Endothelial cell of umbilical vein (primary cell): ENCODE data around the gene PCDHB14. TPM values are rescaled to one million over a fixed set of nuclear protein-coding genes. Genes with fewer than 3 reads are reported as not detected.
"Not testable (repeated sequence)": the region's sequence is repeated elsewhere in the genome, so short reads cannot be mapped to it uniquely, and the experiment has no call there.

Experiments used
- BruUV-seq: library from RNA; stranded (reverse); fragments of 400-500 nt; replicated peaks from 2 replicates; lab custom pipeline; 2021; lab: Mats Ljungman, UMichigan
- CTCF ChIA-PET: fragments of 300-600, 350-600 bp; sonication (Branson Sonifier 250); formaldehyde crosslinking; loops from one replicate; lab custom pipeline; 2021; ENCODE audit warnings: antibody characterized with exemption, inconsistent platforms; lab: Charles Lee
- POLR2A ChIA-PET: fragments of 300-600, 350-600 bp; sonication (Branson Sonifier 250); formaldehyde crosslinking; loops from one replicate; lab custom pipeline; 2021; ENCODE audit warnings: antibody characterized with exemption, inconsistent platforms; lab: Charles Lee
- DNase-seq: peaks from one replicate; pipeline ENCODE4 v3.0.0-alpha.2; 2011; ENCODE audit warnings: low read depth, low spot score
- FAIRE-seq: peaks from 2 replicates; lab custom pipeline; 2011; peaks lifted over from hg19 to GRCh38; lab: Jason Lieb, UNC
- H2AFZ ChIP-seq: 2 replicates; pipeline ENCODE4 v1.6.0; 2012; ENCODE audit warnings: low read depth, low read length, control low read depth, inconsistent platforms
- H3K27ac ChIP-seq: 2 replicates; pipeline ENCODE4 v1.5.1; 2011; ENCODE audit warnings: low read depth, mild to moderate bottlenecking, control low read depth, low read length, moderate library complexity; ENCODE audit not compliant: insufficient read depth
- H3K27me3 ChIP-seq, 2 experiments: 2 replicates each; pipeline versions ENCODE4 v1.6.0 to v1.6.1; 2011; ENCODE audit warnings: low read length in 2 of 2, mixed read lengths in 1 of 2; ENCODE audit not compliant: control insufficient read depth in 2 of 2, insufficient read depth in 2 of 2
- H3K36me3 ChIP-seq, 2 experiments: 2 replicates in 1 of 2; 3 replicates in 1 of 2; pipeline ENCODE4 v1.5.1; 2011; ENCODE audit warnings: low read length in 2 of 2, mild to moderate bottlenecking in 1 of 2, moderate library complexity in 1 of 2; ENCODE audit not compliant: control insufficient read depth in 2 of 2, insufficient read depth in 2 of 2; ENCODE audit errors: extremely low read depth in 1 of 2
- H3K4me1 ChIP-seq: 3 replicates; pipeline ENCODE4 v1.5.1; 2011; ENCODE audit warnings: mild to moderate bottlenecking, low read length; ENCODE audit not compliant: control insufficient read depth, insufficient read depth; ENCODE audit errors: extremely low read depth
- H3K4me2 ChIP-seq: 2 replicates; pipeline ENCODE4 v1.6.1; 2011; ENCODE audit warnings: low read length, control low read depth, mixed read lengths; ENCODE audit not compliant: insufficient read depth
- H3K4me3 ChIP-seq, 3 experiments: fragments of 200-600 bp in 1 of 3; sonication (generic), shearing (Covaris generic) in 1 of 3; replicated peaks in 1 of 3; 2 replicates each; pipeline ENCODE4 v1.5.1; 2011 to 2016; ENCODE audit warnings: control low read depth in 3 of 3, low read length in 3 of 3, mild to moderate bottlenecking in 2 of 3, inconsistent platforms in 1 of 3, low read depth in 1 of 3, moderate library complexity in 1 of 3; ENCODE audit not compliant: insufficient read depth in 1 of 3
- H3K79me2 ChIP-seq: 2 replicates; pipeline ENCODE4 v1.6.0; 2012; ENCODE audit warnings: low read length, inconsistent platforms; ENCODE audit not compliant: control insufficient read depth, insufficient read depth
- H3K9ac ChIP-seq: replicated peaks from 2 replicates; pipeline ENCODE3; 2011; ENCODE audit warnings: low read length, control low read depth; ENCODE audit not compliant: insufficient read depth; ENCODE audit errors: extremely low read depth
- H3K9me1 ChIP-seq: replicated peaks from 3 replicates; pipeline ENCODE4 v1.6.0; 2011; ENCODE audit warnings: mild to moderate bottlenecking, low read length; ENCODE audit not compliant: control insufficient read depth, insufficient read depth; ENCODE audit errors: extremely low read depth
- H3K9me3 ChIP-seq: replicated peaks from 2 replicates; pipeline ENCODE4 v1.5.1; 2012; ENCODE audit warnings: low read length, inconsistent platforms; ENCODE audit not compliant: control insufficient read depth, insufficient read depth
- H4K20me1 ChIP-seq: replicated peaks from 2 replicates; pipeline ENCODE3; 2011; ENCODE audit warnings: mild to moderate bottlenecking, low read length; ENCODE audit not compliant: control insufficient read depth, insufficient read depth; ENCODE audit errors: extremely low read depth
- CTCF ChIP-seq, 2 donors: IDR thresholded peaks; 1 replicate in 1 of 2; 2 replicates in 1 of 2; pipeline ENCODE4 v1.5.1; 2011; ENCODE audit warnings: low read length in 2 of 2, mild to moderate bottlenecking in 2 of 2, moderate library complexity in 2 of 2, control low read depth in 1 of 2, inconsistent platforms in 1 of 2, low read depth in 1 of 2; ENCODE audit not compliant: insufficient read depth in 1 of 2; ENCODE audit errors: extremely low read depth in 1 of 2
- EZH2 ChIP-seq: IDR thresholded peaks from 2 replicates; pipeline ENCODE4 v1.6.1; 2012; ENCODE audit warnings: borderline replicate concordance, low read depth, mild to moderate bottlenecking, moderate library complexity, low read length, inconsistent platforms; ENCODE audit not compliant: severe bottlenecking
- FOS ChIP-seq: IDR thresholded peaks from 2 replicates; pipeline ENCODE4 v1.6.1; 2011; ENCODE audit warnings: mild to moderate bottlenecking, low read length, moderate library complexity, borderline replicate concordance; ENCODE audit not compliant: insufficient read depth
- GATA2 ChIP-seq: IDR thresholded peaks from 2 replicates; pipeline ENCODE4 v1.7.0; 2011; ENCODE audit warnings: low read depth, mild to moderate bottlenecking, moderate library complexity, mixed read lengths, low read length; ENCODE audit not compliant: insufficient read length, insufficient read depth
- JUN ChIP-seq: IDR thresholded peaks from 2 replicates; pipeline ENCODE4 v1.6.1; 2011; ENCODE audit warnings: borderline replicate concordance, low read depth; ENCODE audit not compliant: insufficient read length, insufficient read depth
- MAX ChIP-seq: IDR thresholded peaks from 2 replicates; pipeline ENCODE4 v1.6.1; 2011; ENCODE audit not compliant: insufficient read depth, insufficient read length
- MYC ChIP-seq: IDR thresholded peaks from one replicate; pipeline ENCODE4 v1.6.1; 2011; ENCODE audit warnings: mild to moderate bottlenecking, low read depth, low read length
- POLR2A ChIP-seq: IDR thresholded peaks from 2 replicates; pipeline ENCODE4 v1.6.1; 2012; ENCODE audit warnings: low read depth, mild to moderate bottlenecking, control low read depth, low read length
- POLR2AphosphoS5 ChIP-seq: IDR thresholded peaks from 2 replicates; pipeline ENCODE4 v1.6.1; 2012; ENCODE audit warnings: low read depth, mild to moderate bottlenecking, control low read depth, low read length, moderate library complexity; ENCODE audit not compliant: insufficient read depth
- dilution Hi-C: fragments of 300-500 bp; cut with MboI; formaldehyde crosslinking; loops from one replicate; pipeline ENCODE4 v1.15.0; 2019; ENCODE audit warnings: low sequenced_read_pairs; ENCODE audit not compliant: extremely low pct_ligation_motif_present
- intact Hi-C: fragments of 100-400 bp; cut with micrococcal nuclease; formaldehyde crosslinking; loops from one replicate; pipeline ENCODE4 v1.10.0; 2022
- polyA plus RNA-seq, 4 experiments: library from polyadenylated mRNA; depleted of rRNA in 3 of 4; stranded (reverse) in 3 of 4; unstranded in 1 of 4; fragments of >200 nt; gene quantifications; 2 replicates each; pipeline versions ENCODE4 v1.2.1 to v1.2.3, GENCODE V29; 2011 to 2012; ENCODE audit warnings: missing spikeins in 1 of 4
- total RNA-seq: library from RNA; stranded (reverse); gene quantifications from 2 replicates; pipeline ENCODE4 v1.2.3, GENCODE V29; 2021

The PCDHB14 gene
- total and polyA plus RNA-seq, 2 donors (not counting 3 experiments of a cell fraction or from before 2014, with no cell fraction given) = 0.72 to 1.0 TPM

GRCh38 chr5:141234109-141234667 is 11.0 kb downstream of the PCDHB14 start:
- ChIA-PET CTCF (interaction anchor here (0.6 to 1.6 kb wide), 9 partner anchors 10 to 334 kb away, joined by 3 to 14 read pairs (median 5); partner anchors contain the start of genes PCDHB14, PCDHB15, PCDHGA11 and PCDHGA12), POLR2A (no interaction called here)
- FAIRE-seq (no peak), DNase-seq (peak; percentile 20)
- Histone ChIP-seq H3K79me2 (no peaks in the 10 kb centered on the region), H3K4me3 (no peak overlapping the region), H3K27ac (no peak overlapping the region), H3K9me3 (no peaks in the 10 kb centered on the region), H3K4me2 (no peak overlapping the region), H3K36me3 (no peaks in the 10 kb centered on the region), H3K9ac (no peak overlapping the region), H2AFZ (no peak overlapping the region), H4K20me1 (no peaks in the 10 kb centered on the region), H3K27me3 (peaks cover 0 to 5% of the 10 kb centered on the region in 2 experiments), H3K9me1 (no peaks in the 10 kb centered on the region), H3K4me1 (no peaks in the 10 kb centered on the region)
- intact Hi-C loops (no loop called here), dilution Hi-C loops (no loop called here)
- no peak for TF ChIP-seq MYC
- no peak for TF ChIP-seq FOS
- no peak for TF ChIP-seq JUN
- TF ChIP-seq EZH2 = no peak
- TF ChIP-seq POLR2A = no peak
- no peak for TF ChIP-seq MAX
- no peak for TF ChIP-seq POLR2AphosphoS5
- no peak for TF ChIP-seq GATA2
- TF ChIP-seq CTCF (IDR thresholded peaks at IDR 0.05; ENCODE audit: extremely low read depth in 1 of 2, insufficient read depth in 1 of 2, low read depth in 1 of 2, low read length in 2 of 2) = no peak
- BruUV-seq = no TSS peak

GRCh38 chr5:141235922-141236321 is 12.8 kb downstream of the PCDHB14 start:
- dilution Hi-C loops = not testable (repeated sequence)

More at GRCh38 chr5:141235922-141236321, 12.8 kb downstream of the PCDHB14 start:
- H4K20me1 ChIP-seq, H3K4me1 ChIP-seq, H3K79me2 ChIP-seq, H3K36me3 ChIP-seq, H3K27me3 ChIP-seq, H3K9me3 ChIP-seq, FAIRE-seq, H2AFZ ChIP-seq, H3K27ac ChIP-seq, intact Hi-C loops, H3K9me1 ChIP-seq, H3K9ac ChIP-seq, CTCF ChIA-PET, H3K4me3 ChIP-seq, BruUV-seq, POLR2A ChIA-PET, H3K4me2 ChIP-seq, DNase-seq: not testable (repeated sequence)
